K562 (cell line): ENCODE measurements around the gene KLHL9. TPM values are rescaled to one million over a fixed set of nuclear protein-coding genes. Genes with fewer than 3 reads are reported as not detected.

Experiments used
- ATAC-seq: fragments of 200-7000 bp; cut with Tn5 transposase; 3 replicates; pipeline ENCODE4 v1.9.1; 2020; ENCODE audit warnings: moderate library complexity
- BruUV-seq: library from RNA; stranded (reverse); fragments of 400-500 nt; replicated peaks from 2 replicates; lab custom pipeline; 2021; lab: Mats Ljungman, UMichigan
- CTCF ChIA-PET: fragments of 300-600 bp; formaldehyde crosslinking; extraction: SDS; loops from one replicate; lab custom pipeline; 2021; ENCODE audit warnings: low intra/inter-chr PET ratio; lab: Yijun Ruan, JAX
- POLR2A ChIA-PET: fragments of 300-600, 350-650 bp; sonication (Branson Sonifier 250); formaldehyde crosslinking; extraction: SDS; loops from one replicate; lab custom pipeline; 2021; ENCODE audit warnings: antibody characterized with exemption, inconsistent platforms; lab: Yijun Ruan, JAX
- DNase-seq, 4 experiments: peaks; one replicate each; pipeline versions ENCODE4 v3.0.0 to v3.0.0-alpha.2; 2011 to 2018; ENCODE audit warnings: low spot score in 3 of 4, mixed read lengths in 3 of 4; ENCODE audit errors: extremely low read depth in 1 of 4
- FAIRE-seq: peaks from 2 replicates; lab custom pipeline; 2011; peaks lifted over from hg19 to GRCh38; lab: Jason Lieb, UNC
- H2AFZ ChIP-seq: 2 replicates; pipeline ENCODE4 v1.6.0; 2011; ENCODE audit warnings: low read depth, low read length, control low read depth, inconsistent platforms
- H3K27ac ChIP-seq: fragments of 200-600 bp; 3 replicates; pipeline ENCODE4 v1.8.0; 2011; ENCODE audit warnings: low read depth, mild to moderate bottlenecking, control low read depth, inconsistent platforms, low read length, moderate library complexity, mixed read lengths; ENCODE audit errors: extremely low read depth
- H3K27me3 ChIP-seq, 2 experiments: fragments of 300-600 bp in 1 of 2; 2 replicates in 1 of 2; 3 replicates in 1 of 2; pipeline versions ENCODE4 v1.6.0 to v1.8.0; 2011; ENCODE audit warnings: inconsistent platforms in 2 of 2, low read length in 2 of 2, mild to moderate bottlenecking in 1 of 2, mixed read lengths in 1 of 2, moderate library complexity in 1 of 2; ENCODE audit not compliant: control insufficient read depth in 2 of 2, insufficient read depth in 2 of 2
- H3K36me3 ChIP-seq: fragments of 300-600 bp; 3 replicates; pipeline ENCODE4 v1.8.0; 2011; ENCODE audit warnings: mild to moderate bottlenecking, low read length, inconsistent platforms; ENCODE audit not compliant: control insufficient read depth, insufficient read depth
- H3K4me1 ChIP-seq, 2 experiments: fragments of 200-600 bp in 1 of 2; replicated peaks in 1 of 2; 2 replicates in 1 of 2; 3 replicates in 1 of 2; pipeline versions ENCODE4 v1.5.1 to v1.8.0; 2011; ENCODE audit warnings: inconsistent platforms in 2 of 2, low read length in 2 of 2, mild to moderate bottlenecking in 1 of 2, mixed read lengths in 1 of 2, moderate library complexity in 1 of 2; ENCODE audit not compliant: control insufficient read depth in 2 of 2, insufficient read depth in 2 of 2
- H3K4me2 ChIP-seq: 2 replicates; pipeline ENCODE4 v1.6.1; 2011; ENCODE audit warnings: low read length, control low read depth, inconsistent platforms, mixed read lengths; ENCODE audit not compliant: insufficient read depth
- H3K4me3 ChIP-seq: fragments of 200-600 bp; sonication (generic), shearing (Covaris generic); 2 replicates; pipeline ENCODE4 v1.5.1; 2016; ENCODE audit warnings: control low read depth, inconsistent platforms
- H3K79me2 ChIP-seq: fragments of 200-600 bp; 3 replicates; pipeline ENCODE4 v1.8.0; 2011; ENCODE audit warnings: low read length, inconsistent platforms; ENCODE audit not compliant: control insufficient read depth, insufficient read depth
- H3K9ac ChIP-seq, 2 experiments: 2 replicates each; pipeline versions ENCODE4 v1.6.0 to v1.6.1; 2011; ENCODE audit warnings: low read depth in 2 of 2, low read length in 2 of 2, control low read depth in 1 of 2, inconsistent platforms in 1 of 2, mild to moderate bottlenecking in 1 of 2, mixed read lengths in 1 of 2; ENCODE audit not compliant: insufficient read depth in 1 of 2
- H3K9me1 ChIP-seq: one replicate; pipeline ENCODE4 v1.6.0; 2011; ENCODE audit warnings: inconsistent platforms, mild to moderate bottlenecking, low read length, moderate library complexity; ENCODE audit not compliant: control insufficient read depth, insufficient read depth
- H3K9me3 ChIP-seq: replicated peaks from 2 replicates; pipeline ENCODE4 v1.5.1; 2011; ENCODE audit warnings: low read depth, low read length, inconsistent platforms; ENCODE audit not compliant: control insufficient read depth, insufficient read depth
- H4K20me1 ChIP-seq: replicated peaks from 2 replicates; pipeline ENCODE4 v1.6.1; 2011; ENCODE audit warnings: low read length, inconsistent platforms, mixed read lengths; ENCODE audit not compliant: control insufficient read depth, insufficient read depth
- BHLHE40 ChIP-seq: IDR thresholded peaks from 2 replicates; pipeline ENCODE4 v1.6.1; 2011; ENCODE audit warnings: low read length, improper control_type of control experiment
- CBFB ChIP-seq: sonication (generic); formaldehyde crosslinking; IDR thresholded peaks from 2 replicates; pipeline ENCODE4 v1.4.0; 2020; ENCODE audit warnings: mild to moderate bottlenecking, missing genetic modification reagents
- ELK1 ChIP-seq: sonication (generic); formaldehyde crosslinking; IDR thresholded peaks from 2 replicates; pipeline ENCODE4 v1.8.1; 2022; ENCODE audit warnings: missing genetic modification reagents
- EZH2 ChIP-seq: IDR thresholded peaks from 2 replicates; pipeline ENCODE4 v1.6.1; 2012; ENCODE audit warnings: low read depth, mild to moderate bottlenecking, inconsistent platforms, low read length, borderline replicate concordance
- FOXJ3 ChIP-seq: sonication (generic); formaldehyde crosslinking; IDR thresholded peaks from 2 replicates; pipeline ENCODE4 v1.4.0; 2020; ENCODE audit warnings: mild to moderate bottlenecking, missing genetic modification reagents
- ID3 ChIP-seq, 2 experiments: fragments of 250-450 bp in 1 of 2; fragments of 450-650 bp in 1 of 2; sonication (Bioruptor Pico) in 1 of 2; IDR thresholded peaks; 2 replicates each; pipeline versions ENCODE4 v1.6.1 to v1.8.0; 2016 to 2021; ENCODE audit warnings: mild to moderate bottlenecking in 2 of 2, moderate library complexity in 2 of 2, missing compliant biosample characterization in 1 of 2, missing genetic modification characterization in 1 of 2
- KAT8 ChIP-seq: fragments of 450-650 bp; IDR thresholded peaks from 2 replicates; pipeline ENCODE4 v1.6.1; 2016; ENCODE audit warnings: low read depth, mild to moderate bottlenecking
- LEF1 ChIP-seq: fragments of 450-650 bp; IDR thresholded peaks from 2 replicates; pipeline ENCODE4 v1.6.1; 2016; ENCODE audit warnings: mild to moderate bottlenecking
- MBD1 ChIP-seq: fragments of 250-450 bp; sonication (Bioruptor Pico); IDR thresholded peaks from 2 replicates; pipeline ENCODE4 v1.8.0; 2022; ENCODE audit warnings: inconsistent platforms
- MEF2A ChIP-seq: IDR thresholded peaks from 2 replicates; pipeline ENCODE4 v1.6.1; 2011; ENCODE audit warnings: low read depth, mild to moderate bottlenecking, low read length, moderate library complexity; ENCODE audit not compliant: control insufficient read depth
- NFE2L1 ChIP-seq: fragments of 450-650 bp; IDR thresholded peaks from 2 replicates; pipeline ENCODE4 v1.6.1; 2016; ENCODE audit warnings: missing genetic modification characterization, low read depth, mild to moderate bottlenecking, missing compliant biosample characterization, moderate library complexity, borderline replicate concordance
- NR2C2 ChIP-seq, 2 experiments: fragments of 200-800 bp in 1 of 2; sonication (Bioruptor generic) in 1 of 2; sonication (generic) in 1 of 2; formaldehyde crosslinking in 1 of 2; IDR thresholded peaks; 2 replicates each; pipeline versions ENCODE4 v1.6.1 to v1.8.0; 2016 to 2022; ENCODE audit warnings: mild to moderate bottlenecking in 1 of 2, missing compliant biosample characterization in 1 of 2, missing genetic modification characterization in 1 of 2, missing genetic modification reagents in 1 of 2
- PHB2 ChIP-seq: fragments of 450-650 bp; IDR thresholded peaks from 2 replicates; pipeline ENCODE4 v1.6.1; 2017; ENCODE audit warnings: low read depth
- PHF21A ChIP-seq: fragments of 450-650 bp; IDR thresholded peaks from 2 replicates; pipeline ENCODE4 v1.6.1; 2017; ENCODE audit warnings: low read depth, borderline replicate concordance
- POLR2G ChIP-seq: fragments of 200-400 bp; formaldehyde crosslinking; IDR thresholded peaks from 2 replicates; pipeline ENCODE4 v1.6.1; 2017; ENCODE audit warnings: low read depth, mild to moderate bottlenecking, antibody characterized with exemption, low read length, moderate library complexity
- USF1 ChIP-seq: sonication (generic); formaldehyde crosslinking; IDR thresholded peaks from 2 replicates; pipeline ENCODE4 v1.9.0; 2022; ENCODE audit warnings: mild to moderate bottlenecking, missing genetic modification reagents
- ZNF165 ChIP-seq: fragments of 250-450 bp; sonication (Bioruptor Pico); IDR thresholded peaks from 2 replicates; pipeline ENCODE4 v1.4.0; 2020; ENCODE audit warnings: borderline replicate concordance
- ZNF253 ChIP-seq: fragments of 250-450 bp; sonication (Bioruptor Pico); conservative IDR thresholded peaks from 2 replicates; pipeline ENCODE4 v1.6.1; 2021; ENCODE audit warnings: mild to moderate bottlenecking
- WGBS: fragments of 100-300 bp; shearing (Covaris generic); methylation state at CpG from one replicate; pipeline ENCODE4 v1.1.6; 2016; ENCODE audit warnings: low coverage, mixed read lengths; ENCODE audit not compliant: insufficient coverage; ENCODE audit errors: missing lambda C conversion rate; 5-methylcytosine and 5-hydroxymethylcytosine counted together
- in situ Hi-C: fragments of 300-500 bp; cut with MboI; formaldehyde crosslinking; loops from 4 replicates; pipeline ENCODE4 v1.15.0; 2018; ENCODE audit warnings: inconsistent platforms, mixed read lengths
- intact Hi-C: fragments of 100-400 bp; cut with micrococcal nuclease; formaldehyde crosslinking; loops from 2 replicates; pipeline ENCODE4 v1.14.2; 2022
- polyA plus RNA-seq, 8 experiments: library from polyadenylated mRNA; depleted of rRNA in 4 of 8; stranded (reverse) in 5 of 8; unstranded in 3 of 8; fragments of >200 nt; fragmentation: Nextera tagmentation in 2 of 8; fragmentation: Illumina TruSeq in 1 of 8; extraction: Ambion mirVana in 2 of 8; extraction: Trizol in 1 of 8; gene quantifications; 2 replicates each; pipeline versions ENCODE4 v1.2.1 to v1.2.3, GENCODE V29; 2011 to 2014; ENCODE audit warnings: inconsistent platforms in 1 of 8, missing spikeins in 1 of 8
- total RNA-seq, 7 experiments: library from RNA; depleted of rRNA in 6 of 7; stranded (reverse); fragments of >200 nt in 6 of 7; fragmentation: Illumina TruSeq in 2 of 7; extraction: Trizol in 2 of 7; gene quantifications; 2 replicates each; pipeline versions ENCODE4 v1.2.1 to v1.2.3, GENCODE V29; 2011 to 2021; ENCODE audit warnings: low replicate concordance in 1 of 7

The KLHL9 gene
- total and polyA plus RNA-seq, 9 of the 15 experiments (the other 6 are each of a cell fraction or from before 2014, with no cell fraction given) = 0.04 TPM; not detected in 8

- Histone ChIP-seq H3K79me2 (no peaks in the 10 kb centered on the region), H3K27me3 (no peaks in the 10 kb centered on the region), H3K4me2 (no peak overlapping the region), H3K4me3 (no peak overlapping the region), H2AFZ (no peak overlapping the region), H3K27ac (no peak overlapping the region), H3K9me3 (no peaks in the 10 kb centered on the region), H3K4me1 (no peaks in the 10 kb centered on the region), H4K20me1 (no peaks in the 10 kb centered on the region), H3K36me3 (no peaks in the 10 kb centered on the region), H3K9me1 (no peaks in the 10 kb centered on the region), H3K9ac (no peak overlapping the region)
- ATAC-seq (no peak), DNase-seq (no peak), FAIRE-seq (no peak)
- POLR2A ChIA-PET = no interaction called here
- no TSS peak for BruUV-seq
- CTCF ChIA-PET = no interaction called here
- intact Hi-C loops (no loop called here), in situ Hi-C loops (no loop called here)
- no CpG with 5 or more reads among the region's 8 CpGs for WGBS
- TF ChIP-seq ID3 (CRISPR knock-in tag; IDR thresholded peaks at IDR 0.05) = no peak
- TF ChIP-seq ID3 (tag; IDR thresholded peaks at IDR 0.05) = no peak
- no peak for TF ChIP-seq EZH2
- no peak for TF ChIP-seq LEF1
- no peak for TF ChIP-seq POLR2G
- no peak for TF ChIP-seq PHF21A
- no peak for TF ChIP-seq USF1 (CRISPR knock-in tag)
- no peak for TF ChIP-seq NFE2L1 (tag)
- TF ChIP-seq ZNF253 (CRISPR knock-in tag) = no peak
- no peak for TF ChIP-seq ZNF165 (CRISPR knock-in tag)
- TF ChIP-seq ELK1 (CRISPR knock-in tag) = no peak
- no peak for TF ChIP-seq BHLHE40
- TF ChIP-seq KAT8 = no peak
- TF ChIP-seq MEF2A = no peak
- no peak for TF ChIP-seq CBFB (CRISPR knock-in tag)
- TF ChIP-seq PHB2 = no peak
- no peak for TF ChIP-seq FOXJ3 (CRISPR knock-in tag)
- TF ChIP-seq MBD1 (CRISPR knock-in tag) = no peak
- TF ChIP-seq NR2C2 (CRISPR knock-in tag; IDR thresholded peaks at IDR 0.05) = no peak
- no peak for TF ChIP-seq NR2C2 (tag; IDR thresholded peaks at IDR 0.05)
Measured at GRCh38 chr9:21362287-21362686, 27.1 kb upstream of the KLHL9 start.
